Skin epidermis (tissue), 12 donors: ENCODE measurements around the gene SCT.

ENCODE experiments used
- H3K27ac ChIP-seq, 21 experiments: fragments of 200-600 bp; sonication (generic) in 11 of 21; one replicate each; pipeline ENCODE4 v1.5.0; 2020; ENCODE audit warnings: mild to moderate bottlenecking in 3 of 21, inconsistent platforms in 2 of 21, moderate library complexity in 2 of 21
- H3K4me3 ChIP-seq, 7 experiments: fragments of 200-600 bp; sonication (generic) in 2 of 7; one replicate each; pipeline ENCODE4 v1.5.0; 2020; ENCODE audit warnings: inconsistent platforms in 2 of 7, mild to moderate bottlenecking in 2 of 7, moderate library complexity in 1 of 7

SCT gene

DNA sequence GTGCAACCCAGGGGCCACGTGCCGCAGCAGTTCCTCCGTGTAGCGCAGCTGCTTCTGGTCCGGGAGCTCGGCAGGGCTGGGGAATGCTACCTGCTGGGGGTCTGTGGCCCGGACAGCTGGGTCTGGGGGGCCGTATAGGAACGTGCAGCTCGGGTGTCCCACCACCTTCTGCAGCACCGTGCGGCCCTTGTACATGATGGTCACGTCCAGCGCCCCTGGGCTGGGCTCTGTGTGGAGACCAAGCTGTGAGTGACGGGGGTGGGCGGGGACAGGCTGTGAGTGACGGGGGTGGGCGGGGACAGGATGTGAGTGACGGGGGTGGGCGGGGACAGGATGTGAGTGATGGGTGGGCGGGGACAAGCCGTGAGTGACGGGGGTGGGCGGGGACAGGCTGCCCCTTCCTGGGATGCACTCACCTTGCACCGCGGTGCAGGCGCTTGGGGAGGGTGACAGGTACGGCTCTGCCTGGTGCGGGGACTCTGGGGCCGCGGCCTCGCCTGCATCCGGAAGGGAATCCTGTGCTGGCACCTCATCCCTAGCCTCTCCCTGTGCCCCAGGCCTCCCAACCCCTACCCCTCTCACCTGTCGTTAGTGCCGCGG is 13.5 kb downstream of the SCT start:
- H3K4me3 ChIP-seq: peak overlapping the region in 3 of 7 experiments; percentile 2 to 78 (median 69)
- peak overlapping the region in 16 of 21 experiments; percentile 16 to 99 (median 96) for H3K27ac ChIP-seq

DNA sequence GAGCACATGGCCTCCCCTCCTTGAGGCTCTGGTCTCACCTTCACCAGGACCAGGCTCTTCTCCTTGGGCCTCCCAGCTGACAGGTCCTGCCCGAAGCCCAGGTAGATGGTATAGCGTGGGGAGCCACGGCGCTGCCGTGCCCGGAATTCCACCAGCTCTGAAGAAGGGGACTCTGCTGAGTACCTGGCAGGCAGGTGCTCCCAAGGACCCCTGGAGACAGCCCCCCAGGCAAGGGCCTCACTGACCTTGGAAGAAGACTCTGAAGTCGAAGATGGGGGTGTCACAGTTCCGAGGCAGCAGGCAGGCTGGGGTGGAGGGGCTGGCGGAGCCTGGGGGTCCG is 14.1 kb downstream of the SCT start:
- Histone ChIP-seq H3K27ac (peak overlapping the region in 10 of 21 experiments; percentile 12 to 98 (median 36)), H3K4me3 (no peak overlapping the region)

DNA sequence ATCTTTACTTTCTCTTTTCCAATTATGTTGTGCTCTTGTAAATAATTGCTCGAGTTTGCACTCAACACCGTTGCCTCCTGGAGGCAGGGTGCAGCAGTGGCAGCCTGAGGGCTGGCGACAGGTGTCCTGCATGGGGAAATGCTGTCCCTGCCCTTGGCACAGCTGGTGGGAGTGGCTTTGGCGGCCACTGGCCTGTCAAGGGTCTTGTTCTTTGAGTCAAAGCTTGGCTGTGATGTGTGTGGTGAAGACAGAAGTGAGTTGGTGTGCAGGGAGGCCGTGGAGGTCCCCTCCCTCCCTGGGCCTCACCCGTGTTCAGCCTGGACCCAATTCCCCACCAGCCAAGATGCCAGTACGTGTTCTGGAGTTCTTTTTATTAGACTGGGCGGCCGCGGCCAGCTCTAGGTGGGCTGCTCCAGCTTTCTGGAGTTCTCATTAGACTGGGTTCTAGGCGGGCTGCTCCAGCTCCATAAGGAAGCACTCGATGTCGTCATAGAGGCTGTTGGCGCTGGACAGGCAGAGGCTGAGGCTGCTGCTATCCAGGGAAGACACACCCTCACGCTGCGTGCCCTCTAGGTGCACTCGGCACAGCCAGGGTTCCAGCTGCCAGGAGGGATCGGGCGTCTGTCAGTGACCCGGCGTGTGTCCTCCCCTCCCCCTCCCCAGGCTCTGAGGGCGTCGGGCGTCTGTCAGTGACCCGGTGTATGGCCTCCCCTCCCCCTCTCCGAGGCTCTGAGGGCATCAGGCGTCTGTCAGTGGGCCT is 14.6 kb downstream of the SCT start:
- Histone ChIP-seq H3K27ac (peak overlapping the region in 7 of 21 experiments; percentile 12 to 98 (median 29)), H3K4me3 (no peak overlapping the region)

GRCh38 chr11:611001-611996 is 15.7 kb downstream of the SCT start:
- peak overlapping the region in 2 of 21 experiments; percentile 17 to 29 for H3K27ac ChIP-seq
- H3K4me3 ChIP-seq: no peak overlapping the region

DNA sequence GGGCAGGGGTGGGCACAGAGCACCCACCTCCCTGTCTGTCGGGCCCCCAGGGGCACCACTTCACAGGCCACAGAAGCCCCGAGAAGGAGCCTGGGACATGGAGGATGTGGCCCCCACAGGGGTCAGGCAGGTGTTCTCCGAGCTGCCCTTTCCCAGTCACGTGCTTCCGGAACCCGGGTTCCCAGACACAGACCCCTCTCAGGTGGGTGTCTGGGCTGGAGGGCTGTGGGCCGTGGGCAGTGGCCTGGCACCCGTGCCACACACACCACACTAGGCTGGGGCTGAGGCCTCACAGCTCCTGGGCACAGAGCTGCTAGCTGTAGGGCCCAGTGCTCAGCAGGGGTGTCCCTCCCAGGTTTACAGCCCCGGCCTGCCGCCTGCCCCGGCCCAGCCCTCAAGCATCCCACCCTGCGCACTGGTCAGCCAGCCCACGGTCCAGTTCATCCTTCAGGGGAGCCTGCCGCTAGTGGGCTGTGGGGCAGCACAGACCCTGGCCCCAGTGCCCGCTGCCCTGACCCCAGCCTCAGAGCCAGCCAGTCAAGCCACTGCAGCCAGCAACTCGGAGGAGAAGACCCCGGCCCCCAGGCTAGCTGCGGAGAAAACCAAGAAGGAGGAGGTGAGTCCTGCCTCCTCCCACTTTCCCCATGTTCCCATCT is 16.7 kb downstream of the SCT start:
- Histone ChIP-seq H3K27ac (peak overlapping the region in 2 of 21 experiments; percentile 12 to 15), H3K4me3 (no peak overlapping the region)

DNA sequence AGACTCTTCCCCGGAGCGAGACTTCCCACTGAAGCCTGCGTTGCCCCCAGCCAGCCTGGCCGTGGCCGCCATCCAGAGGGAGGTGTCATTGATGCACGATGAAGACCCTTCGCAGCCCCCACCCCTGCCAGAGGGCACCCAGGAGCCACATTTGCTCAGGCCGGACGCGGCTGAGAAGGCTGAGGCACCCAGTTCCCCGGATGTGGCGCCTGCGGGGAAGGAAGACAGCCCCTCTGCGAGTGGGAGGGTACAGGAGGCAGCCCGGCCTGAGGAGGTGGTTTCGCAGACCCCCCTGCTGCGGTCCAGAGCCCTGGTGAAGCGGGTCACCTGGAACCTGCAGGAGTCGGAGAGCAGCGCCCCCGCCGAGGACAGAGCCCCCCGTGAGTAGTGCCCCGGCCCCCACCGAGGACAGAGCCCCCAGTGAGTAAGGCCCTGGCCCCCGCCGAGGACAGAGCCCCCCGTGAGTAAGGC is 17.6 kb downstream of the SCT start:
- Histone ChIP-seq H3K4me3 (no peak overlapping the region), H3K27ac (peak overlapping the region in 1 of 21 experiments; percentile 12)

GRCh38 chr11:608791-609251 is 18.2 kb downstream of the SCT start:
- Histone ChIP-seq H3K4me3 (no peak overlapping the region), H3K27ac (no peak overlapping the region)

GRCh38 chr11:607971-608659 is 18.9 kb downstream of the SCT start:
- no peak overlapping the region for H3K4me3 ChIP-seq
- no peak overlapping the region for H3K27ac ChIP-seq

DNA sequence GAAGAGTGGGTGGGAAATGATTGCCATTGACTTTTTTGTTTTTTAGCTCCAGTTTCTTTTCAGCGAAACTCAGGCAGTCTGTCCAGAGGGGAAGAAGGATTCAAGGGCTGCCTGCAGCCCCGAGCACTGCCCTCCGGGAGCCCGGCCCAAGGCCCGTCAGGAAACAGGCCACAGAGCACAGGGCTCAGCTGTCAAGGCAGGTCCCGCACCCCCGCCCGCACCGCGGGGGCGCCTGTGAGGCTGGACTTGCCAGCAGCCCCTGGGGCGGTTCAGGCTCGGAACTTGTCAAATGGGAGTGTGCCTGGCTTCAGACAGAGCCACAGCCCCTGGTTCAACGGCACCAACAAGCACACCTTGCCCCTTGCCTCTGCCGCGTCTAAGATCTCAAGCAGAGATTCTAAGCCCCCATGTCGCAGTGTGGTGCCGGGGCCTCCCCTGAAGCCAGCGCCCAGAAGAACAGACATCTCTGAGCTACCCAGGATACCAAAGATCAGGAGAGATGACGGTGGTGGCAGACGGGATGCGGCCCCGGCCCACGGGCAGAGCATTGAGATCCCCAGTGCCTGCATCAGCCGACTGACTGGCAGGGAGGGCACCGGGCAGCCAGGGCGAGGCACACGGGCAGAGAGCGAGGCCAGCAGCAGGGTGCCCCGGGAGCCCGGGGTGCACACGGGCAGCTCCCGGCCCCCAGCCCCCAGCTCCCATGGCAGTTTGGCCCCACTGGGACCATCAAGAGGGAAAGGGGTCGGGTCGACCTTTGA is 19.8 kb downstream of the SCT start:
- H3K27ac ChIP-seq: peak overlapping the region in 4 of 21 experiments; percentile 20 to 31 (median 26)

DNA sequence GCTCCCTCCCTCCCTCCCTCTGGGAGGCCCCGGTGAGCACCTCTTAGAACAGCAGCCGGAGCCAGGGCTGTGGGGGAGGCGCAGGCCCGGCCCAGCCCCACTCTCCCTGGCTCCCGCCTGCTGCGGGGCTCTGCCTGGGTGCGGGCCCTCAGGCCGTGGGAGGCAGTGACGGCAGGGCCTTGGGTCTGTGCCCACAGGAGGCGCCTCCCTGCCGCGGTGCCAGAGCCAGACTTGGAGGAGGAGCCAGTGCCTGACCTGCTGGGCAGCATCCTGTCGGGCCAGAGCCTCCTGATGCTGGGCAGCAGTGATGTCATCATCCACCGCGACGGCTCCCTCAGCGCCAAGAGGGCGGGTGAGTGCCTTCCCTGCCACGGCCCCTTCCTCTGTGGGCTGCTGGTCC is 20.7 kb downstream of the SCT start:
- peak overlapping the region in 5 of 21 experiments; percentile 20 to 50 (median 25) for H3K27ac ChIP-seq
- H3K4me3 ChIP-seq: no peak overlapping the region

More for the DNA sequence above, 19.8 kb downstream of the SCT start:
- no peak overlapping the region for H3K4me3 ChIP-seq

DNA sequence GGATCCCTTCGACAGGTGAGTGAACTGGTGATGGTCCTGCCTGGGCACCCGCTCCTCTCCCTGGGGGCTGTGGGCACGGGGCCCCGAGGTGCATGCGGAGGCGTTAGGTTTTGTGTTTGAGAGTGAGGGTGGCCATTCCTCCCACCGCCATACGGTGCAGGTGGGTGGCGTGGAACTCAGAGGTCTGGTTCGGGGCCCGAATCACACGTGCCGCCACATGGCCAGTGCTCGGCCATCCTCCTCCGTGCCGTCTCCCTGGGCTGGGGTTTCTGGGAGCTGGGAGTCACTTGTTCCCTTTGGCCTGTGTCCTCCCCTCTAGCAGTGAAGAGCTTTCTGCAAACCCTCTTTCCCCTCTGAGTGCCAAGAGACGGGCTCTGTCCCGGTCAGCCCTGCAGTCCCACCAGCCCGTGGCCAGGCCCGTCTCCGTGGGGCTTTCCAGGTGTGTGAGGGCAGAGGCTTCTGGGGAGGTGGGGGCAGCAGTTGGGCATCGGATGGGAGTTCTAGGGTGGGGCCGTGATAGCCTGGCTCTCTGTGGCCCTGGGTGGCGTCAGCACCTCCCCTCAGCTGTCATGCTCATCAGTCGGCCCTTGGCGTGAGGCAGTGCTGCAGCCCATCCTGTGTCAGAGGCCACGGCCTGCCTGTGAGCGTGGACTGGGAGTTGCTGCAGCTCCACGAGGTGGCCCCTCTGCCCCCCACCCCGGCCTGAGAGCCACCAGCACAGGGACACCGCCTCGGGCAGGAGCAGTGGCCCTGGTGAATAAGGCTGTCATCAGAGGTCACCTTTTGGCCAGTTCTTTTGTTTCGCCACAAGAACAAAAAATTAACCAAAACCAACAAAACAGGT is 21.5 kb downstream of the SCT start:
- Histone ChIP-seq H3K4me3 (no peak overlapping the region), H3K27ac (peak overlapping the region in 5 of 21 experiments; percentile 22 to 50 (median 38))

DNA sequence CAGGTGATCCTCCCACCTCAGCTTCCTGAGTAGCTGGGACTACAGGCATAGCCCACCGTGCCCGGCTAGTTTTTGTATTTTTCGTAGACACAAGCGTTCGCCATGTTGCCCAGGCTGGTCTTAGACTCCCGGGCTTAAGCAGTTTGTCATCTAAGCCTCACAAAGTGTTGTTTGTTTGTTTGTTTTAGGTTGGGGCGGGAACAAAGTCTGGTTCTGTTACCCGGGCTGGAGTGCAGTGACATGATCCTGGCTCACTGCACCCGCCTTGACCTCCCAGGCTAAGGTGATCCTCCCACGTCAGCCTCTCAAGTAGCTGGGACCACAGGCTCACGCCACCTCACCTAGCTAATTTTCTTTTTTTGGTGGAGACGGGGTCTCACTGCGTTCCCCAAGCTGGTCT is 23.8 kb downstream of the SCT start:
- Histone ChIP-seq H3K27ac (no peak overlapping the region), H3K4me3 (no peak overlapping the region)

DNA sequence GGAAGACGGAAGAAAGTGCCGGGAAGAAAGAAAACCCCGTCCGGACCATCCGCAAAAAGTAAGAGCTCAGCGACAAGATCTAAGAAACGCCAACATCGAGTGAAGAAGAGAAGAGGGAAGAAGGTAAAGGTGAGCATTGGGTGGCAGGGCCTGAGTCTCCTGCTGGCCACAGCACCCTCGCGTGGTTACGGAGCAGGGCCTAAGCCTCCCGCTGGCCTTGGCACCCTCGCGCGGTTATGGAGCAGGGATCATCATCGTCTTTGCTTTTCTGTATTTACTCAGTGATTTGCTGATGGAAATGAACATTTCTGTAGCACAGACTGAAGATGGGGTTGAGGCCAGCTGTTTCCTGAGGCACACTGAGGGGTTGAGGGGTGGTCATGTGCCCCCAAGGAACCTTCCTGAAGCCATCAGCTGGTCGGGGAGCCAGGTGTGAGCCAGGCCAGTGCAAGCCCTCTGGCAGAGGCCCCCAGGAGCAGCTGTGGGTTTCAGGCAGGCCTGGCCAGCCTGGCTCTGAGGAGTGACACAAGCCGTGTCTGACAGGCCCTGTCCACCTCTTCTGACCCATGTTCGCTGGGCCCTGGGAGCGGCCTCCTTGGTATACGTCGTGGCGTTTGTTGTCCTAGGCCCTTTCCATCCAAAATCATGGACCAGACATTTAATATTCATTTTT is 25.3 kb downstream of the SCT start:
- Histone ChIP-seq H3K27ac (no peak overlapping the region), H3K4me3 (no peak overlapping the region)

DNA sequence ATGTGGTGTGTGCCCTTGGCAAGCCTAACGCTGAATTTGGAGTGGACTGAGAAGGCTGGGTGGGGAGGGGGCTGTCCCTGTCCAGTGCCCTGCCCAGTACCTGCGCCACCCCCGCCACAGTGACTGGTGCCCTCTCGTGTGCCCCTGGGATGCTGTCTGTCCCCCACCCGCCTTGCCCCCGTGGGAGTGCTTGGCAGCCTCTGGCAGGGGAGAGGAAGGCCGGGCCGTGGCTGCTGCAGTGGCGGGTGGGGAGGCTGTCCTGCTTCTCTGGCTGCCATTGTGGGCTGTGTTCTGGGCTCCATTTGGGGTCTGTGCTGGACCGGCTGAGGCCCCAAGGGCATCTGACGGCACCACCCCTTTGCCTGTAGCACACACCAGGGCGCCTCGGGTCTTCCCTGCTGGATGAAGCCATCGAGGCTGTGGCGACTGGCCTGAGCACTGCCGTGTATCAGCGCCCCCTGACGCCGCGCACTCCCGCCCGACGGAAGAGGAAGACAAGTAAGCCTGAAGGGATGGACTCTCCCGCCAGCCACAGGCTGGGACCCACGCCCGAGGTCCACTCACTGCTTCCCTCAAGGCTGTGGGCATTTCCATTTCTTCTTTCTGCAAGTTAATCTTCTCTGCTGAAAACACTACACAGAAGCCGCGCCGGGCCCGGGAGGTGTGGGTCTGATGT is 28.8 kb downstream of the SCT start:
- Histone ChIP-seq H3K27ac (peak overlapping the region in 1 of 21 experiments; percentile 26), H3K4me3 (no peak overlapping the region)

- Histone ChIP-seq H3K27ac (no peak overlapping the region), H3K4me3 (no peak overlapping the region)
These were observed 29.7 kb downstream of the SCT start for GRCh38 chr11:597166-597725.

DNA sequence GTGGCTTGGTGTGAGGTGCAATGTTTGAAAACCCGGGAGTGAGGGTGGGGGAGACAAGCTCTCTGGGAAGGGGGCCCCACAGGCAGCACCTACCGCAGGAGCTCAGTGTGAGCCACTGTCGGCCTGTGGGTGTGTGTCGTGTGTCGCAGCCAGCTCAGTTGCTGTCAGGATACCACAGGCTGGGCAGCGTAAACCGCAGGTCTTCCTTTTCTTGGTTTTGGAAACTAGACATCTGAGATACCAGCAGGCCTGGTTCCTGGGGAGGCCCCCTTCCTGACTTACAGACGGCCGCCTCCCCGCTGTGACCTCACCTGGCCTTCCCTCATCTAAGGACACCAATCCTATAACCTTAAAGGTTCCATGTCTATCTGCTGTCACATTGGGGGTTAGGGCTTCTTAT is 30.6 kb downstream of the SCT start:
- no peak overlapping the region for H3K27ac ChIP-seq
- H3K4me3 ChIP-seq: no peak overlapping the region
